GM19193 (cell line): ENCODE measurements around the gene TRAPPC2.

ENCODE experiments used
- POLR2A ChIP-seq: IDR thresholded peaks from 4 replicates; pipeline ENCODE4 v1.6.1; 2011; ENCODE audit not compliant: insufficient read depth, insufficient read length; ENCODE audit errors: extremely low read depth

Gene TRAPPC2

GRCh38 chrX:13734278-13735172, at the start of gene TRAPPC2, which contains the start of gene OFD1:
Gene TRAPPC2, minus strand, starts transcription at chrX:13734620. Its CDS starts 14,657 bp downstream, at chrX:13719963.
Gene OFD1, plus strand, starts transcription at chrX:13734748. Its CDS starts 324 bp downstream, at chrX:13735072.
- peak; percentile 85 for TF ChIP-seq POLR2A

- no peak for TF ChIP-seq POLR2A
Measured at GRCh38 chrX:13780868-13781427, 46.5 kb upstream of the TRAPPC2 start.

GRCh38 chrX:13778916-13779315, 44.5 kb upstream of the TRAPPC2 start:
- no peak for TF ChIP-seq POLR2A

- TF ChIP-seq POLR2A, result no peak
Measured at GRCh38 chrX:13776387-13776786, 42.0 kb upstream of the TRAPPC2 start.

- TF ChIP-seq POLR2A, result no peak
Measured at GRCh38 chrX:13775837-13776236, 41.4 kb upstream of the TRAPPC2 start.

- TF ChIP-seq POLR2A, result no peak
Measured at GRCh38 chrX:13774696-13775095, 40.3 kb upstream of the TRAPPC2 start.

- TF ChIP-seq POLR2A, result no peak
Measured at GRCh38 chrX:13770013-13770535, 35.7 kb upstream of the TRAPPC2 start.

GRCh38 chrX:13768939-13769338, 34.5 kb upstream of the TRAPPC2 start:
- TF ChIP-seq POLR2A, result no peak

- TF ChIP-seq POLR2A, result no peak
Measured at GRCh38 chrX:13764765-13765164, 30.3 kb upstream of the TRAPPC2 start.

GRCh38 chrX:13764281-13764680, 29.9 kb upstream of the TRAPPC2 start:
- TF ChIP-seq POLR2A, result no peak

- no peak for TF ChIP-seq POLR2A
Measured at GRCh38 chrX:13763489-13763888, 29.1 kb upstream of the TRAPPC2 start.

- TF ChIP-seq POLR2A, result no peak
Measured at GRCh38 chrX:13761606-13762414, 27.4 kb upstream of the TRAPPC2 start.

GRCh38 chrX:13760426-13760825, 26.0 kb upstream of the TRAPPC2 start:
- TF ChIP-seq POLR2A, result no peak

GRCh38 chrX:13759152-13759718, 24.8 kb upstream of the TRAPPC2 start:
- no peak for TF ChIP-seq POLR2A

- no peak for TF ChIP-seq POLR2A
Measured at GRCh38 chrX:13756381-13756780, 22.0 kb upstream of the TRAPPC2 start.
